ENCODE data around the gene DIP2C. TPM values are rescaled to one million over a fixed set of nuclear protein-coding genes. Genes with fewer than 3 reads are reported as not detected.
"Not testable (repeated sequence)": the region's sequence is repeated elsewhere in the genome, so short reads cannot be mapped to it uniquely, and the experiment has no call there.

Gene DIP2C
- total RNA-seq, 1 experiment from 2014 or later, result 4.9 TPM

- in situ Hi-C loops (cut with HindIII; ENCODE audit: low pct_unique_long_range_greater_than_20kb, low sequenced_read_pairs), result no loop called here
- DNase-seq (ENCODE audit: low read depth), result no peak
Observed at GRCh38 chr10:283916-284356, 405.5 kb downstream of the DIP2C start.

- DNase-seq (ENCODE audit: low read depth), result no peak
- in situ Hi-C loops (cut with HindIII; ENCODE audit: low pct_unique_long_range_greater_than_20kb, low sequenced_read_pairs), result no loop called here
Observed at GRCh38 chr10:283140-283479, 406.4 kb downstream of the DIP2C start.

- DNase-seq (ENCODE audit: low read depth), result no peak
- in situ Hi-C loops (cut with HindIII; ENCODE audit: low pct_unique_long_range_greater_than_20kb, low sequenced_read_pairs), result no loop called here
Observed at GRCh38 chr10:282294-283139, 407.0 kb downstream of the DIP2C start.

DNA sequence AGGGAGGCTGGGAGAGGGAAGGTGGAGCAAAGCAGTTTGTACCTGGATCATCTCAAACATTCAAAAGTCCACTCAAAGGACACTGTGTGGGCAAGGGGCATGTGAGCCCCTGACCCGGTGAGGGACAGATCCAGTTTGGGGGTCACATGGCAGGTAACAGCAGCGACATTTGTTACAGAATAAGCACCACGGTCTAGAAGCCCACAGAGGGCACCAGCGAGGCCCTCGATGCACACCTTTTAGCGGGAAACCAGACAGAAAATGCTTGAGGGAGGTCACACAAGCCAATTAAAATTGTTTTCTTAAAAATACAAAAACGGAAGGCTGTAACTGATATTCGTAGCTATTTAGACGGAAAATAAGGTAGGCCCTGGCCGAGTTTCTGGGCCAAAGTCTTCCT, 409.8 kb downstream of the DIP2C start:
- in situ Hi-C loops (cut with HindIII; ENCODE audit: low pct_unique_long_range_greater_than_20kb, low sequenced_read_pairs), result no loop called here

GRCh38 chr10:279232-279631, 410.2 kb downstream of the DIP2C start:
- no peak for DNase-seq (ENCODE audit: low read depth)

More for the DNA sequence above, 409.8 kb downstream of the DIP2C start:
- DNase-seq (ENCODE audit: low read depth), result no peak

DNA sequence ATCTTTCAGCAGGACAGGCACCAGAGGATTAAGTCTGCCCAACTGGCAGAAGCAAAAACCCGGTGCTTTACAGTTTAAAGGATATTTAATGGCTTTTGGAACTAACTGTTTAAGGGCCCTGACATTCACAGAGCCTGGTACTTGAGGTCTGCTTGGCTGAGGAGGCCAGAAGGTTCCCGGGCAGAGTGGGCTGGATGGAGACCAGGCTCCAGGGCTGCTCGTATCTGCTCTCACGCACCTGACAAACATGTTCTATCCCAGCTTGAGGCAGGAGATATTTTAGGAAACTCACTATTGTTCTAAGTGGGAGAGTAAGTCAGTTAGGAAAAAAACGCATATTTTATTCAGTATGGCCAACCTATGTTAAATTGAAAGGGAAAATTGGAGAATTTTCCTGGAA, 410.8 kb downstream of the DIP2C start:
- DNase-seq (ENCODE audit: low read depth), result no peak

More at GRCh38 chr10:279232-279631, 410.2 kb downstream of the DIP2C start:
- in situ Hi-C loops (cut with HindIII; ENCODE audit: low pct_unique_long_range_greater_than_20kb, low sequenced_read_pairs), result no loop called here

GRCh38 chr10:277963-278362, 411.5 kb downstream of the DIP2C start:
- no peak for DNase-seq (ENCODE audit: low read depth)
- in situ Hi-C loops (cut with HindIII; ENCODE audit: low pct_unique_long_range_greater_than_20kb, low sequenced_read_pairs), result no loop called here

More for the DNA sequence above, 410.8 kb downstream of the DIP2C start:
- in situ Hi-C loops (cut with HindIII; ENCODE audit: low pct_unique_long_range_greater_than_20kb, low sequenced_read_pairs), result no loop called here

- in situ Hi-C loops (cut with HindIII; ENCODE audit: low pct_unique_long_range_greater_than_20kb, low sequenced_read_pairs), result no loop called here
Observed at GRCh38 chr10:275680-276079, 413.8 kb downstream of the DIP2C start.

GRCh38 chr10:274866-275265, 414.6 kb downstream of the DIP2C start:
- DNase-seq (ENCODE audit: low read depth), result no peak

More at GRCh38 chr10:275680-276079, 413.8 kb downstream of the DIP2C start:
- DNase-seq (ENCODE audit: low read depth), result no peak

DNA sequence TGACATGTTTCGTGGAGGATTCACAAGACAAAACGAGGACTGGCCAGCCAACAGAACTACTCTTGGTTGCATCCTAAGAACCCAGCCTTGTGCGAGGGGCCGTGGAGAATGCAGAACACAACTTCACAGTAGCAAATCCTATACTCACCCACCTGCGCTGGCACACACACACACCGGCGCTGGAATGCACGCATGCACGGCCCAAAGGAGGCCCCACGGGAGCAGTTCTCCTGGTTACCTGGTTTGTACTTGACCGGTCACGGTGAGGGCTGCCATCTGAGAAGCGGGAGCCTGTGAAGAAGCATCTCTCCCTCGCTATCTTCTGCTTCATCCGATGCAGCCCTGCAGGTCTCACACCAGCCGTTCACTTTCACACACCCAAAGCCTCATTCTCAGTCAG, 416.4 kb downstream of the DIP2C start:
- in situ Hi-C loops (cut with HindIII; ENCODE audit: low pct_unique_long_range_greater_than_20kb, low sequenced_read_pairs), result no loop called here
- DNase-seq (ENCODE audit: low read depth), result no peak

More at GRCh38 chr10:274866-275265, 414.6 kb downstream of the DIP2C start:
- in situ Hi-C loops (cut with HindIII; ENCODE audit: low pct_unique_long_range_greater_than_20kb, low sequenced_read_pairs), result no loop called here

DNA sequence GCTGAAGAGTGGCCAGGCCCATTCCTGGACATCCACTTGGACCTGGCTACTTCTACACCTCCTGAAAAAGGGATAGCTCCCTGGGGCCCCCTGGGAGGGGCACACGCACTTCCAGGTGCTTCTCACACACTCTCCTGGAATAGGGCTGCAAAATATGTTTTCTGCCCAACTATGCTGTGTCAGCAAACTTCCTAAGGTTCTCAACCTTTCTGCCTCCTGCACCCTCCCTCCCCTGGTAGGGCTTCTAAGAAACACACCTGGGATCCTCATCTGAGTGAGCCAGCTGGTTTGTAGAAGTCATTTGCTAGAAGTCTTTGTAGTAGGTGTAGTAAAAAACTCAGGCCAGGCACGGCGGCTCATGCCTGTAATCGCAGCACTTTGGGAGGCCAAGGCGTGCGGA, 417.7 kb downstream of the DIP2C start:
- DNase-seq (ENCODE audit: low read depth), result no peak
- in situ Hi-C loops (cut with HindIII; ENCODE audit: low pct_unique_long_range_greater_than_20kb, low sequenced_read_pairs), result no loop called here

GRCh38 chr10:271201-271600, 418.3 kb downstream of the DIP2C start:
- DNase-seq (ENCODE audit: low read depth), result no peak
- in situ Hi-C loops (cut with HindIII; ENCODE audit: low pct_unique_long_range_greater_than_20kb, low sequenced_read_pairs), result no loop called here

GRCh38 chr10:269440-270074, 419.9 kb downstream of the DIP2C start:
- DNase-seq (ENCODE audit: low read depth), result no peak
- in situ Hi-C loops (cut with HindIII; ENCODE audit: low pct_unique_long_range_greater_than_20kb, low sequenced_read_pairs), result no loop called here

GRCh38 chr10:267705-268104, 421.8 kb downstream of the DIP2C start:
- in situ Hi-C loops (cut with HindIII; ENCODE audit: low pct_unique_long_range_greater_than_20kb, low sequenced_read_pairs), result no loop called here
- DNase-seq (ENCODE audit: low read depth), result no peak

- in situ Hi-C loops (cut with HindIII; ENCODE audit: low pct_unique_long_range_greater_than_20kb, low sequenced_read_pairs), result no loop called here
- peak; percentile 11 for DNase-seq (ENCODE audit: low read depth)
Observed at GRCh38 chr10:266974-267425, 422.5 kb downstream of the DIP2C start.

DNA sequence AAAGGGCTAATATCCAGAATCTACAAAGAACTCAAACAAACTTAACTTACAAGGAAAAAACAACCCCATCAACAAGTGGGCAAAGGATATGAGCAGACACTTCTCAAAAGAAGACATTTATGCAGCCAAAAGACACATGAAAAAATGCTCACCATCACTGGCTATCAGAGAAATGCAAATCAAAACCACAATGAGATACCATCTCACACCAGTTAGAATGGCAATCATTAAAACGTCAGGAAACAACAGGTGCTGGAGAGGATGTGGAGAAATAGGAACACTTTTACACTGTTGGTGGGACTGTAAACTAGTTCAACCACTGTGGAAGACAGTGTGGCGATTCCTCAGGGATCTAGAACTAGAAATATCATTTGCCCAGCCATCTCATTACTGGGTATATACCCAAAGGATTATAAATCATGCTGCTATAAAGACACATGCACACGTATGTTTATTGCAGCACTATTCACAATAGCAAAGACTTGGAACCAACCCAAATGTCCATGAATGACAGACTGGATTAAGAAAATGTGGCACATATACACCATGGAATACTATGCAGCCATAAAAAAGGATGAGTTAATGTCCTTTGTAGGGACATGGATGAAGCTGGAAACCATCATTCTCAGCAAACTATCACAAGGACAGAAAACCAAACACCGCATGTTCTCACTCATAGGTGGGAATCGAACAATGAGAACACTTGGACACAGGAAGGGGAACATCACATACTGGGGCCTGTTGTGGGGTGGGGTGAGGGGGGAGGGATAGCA, 423.5 kb downstream of the DIP2C start:
- DNase-seq (ENCODE audit: low read depth); in situ Hi-C loops (cut with HindIII; ENCODE audit: low pct_unique_long_range_greater_than_20kb, low sequenced_read_pairs): not testable (repeated sequence)

DNA sequence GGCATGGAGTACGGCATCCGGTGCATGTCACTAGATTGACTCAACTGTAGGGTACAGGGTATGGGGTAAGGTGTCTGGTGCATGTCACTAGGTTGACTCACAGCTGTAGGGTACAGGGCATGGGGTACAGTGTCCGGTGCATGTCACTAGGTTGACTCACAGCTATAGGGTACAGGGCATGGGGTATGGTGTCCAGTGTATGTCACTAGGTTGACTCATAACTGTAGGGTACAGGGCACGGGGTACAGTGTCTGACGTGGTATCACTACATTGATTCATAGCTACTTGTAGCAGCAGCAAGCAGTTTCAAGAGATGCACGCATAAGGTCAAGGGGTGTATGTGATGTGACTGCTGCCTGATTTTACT, 424.4 kb downstream of the DIP2C start:
- in situ Hi-C loops (cut with HindIII; ENCODE audit: low pct_unique_long_range_greater_than_20kb, low sequenced_read_pairs); DNase-seq (ENCODE audit: low read depth): not testable (repeated sequence)

GRCh38 chr10:264160-265073, 425.1 kb downstream of the DIP2C start:
- DNase-seq (ENCODE audit: low read depth); in situ Hi-C loops (cut with HindIII; ENCODE audit: low pct_unique_long_range_greater_than_20kb, low sequenced_read_pairs): not testable (repeated sequence)
